ENCODE data around the gene PTPRD. TPM values are rescaled to one million over a fixed set of nuclear protein-coding genes. Genes with fewer than 3 reads are reported as not detected.

PTPRD gene
- total RNA-seq, 1 donor, result 26.3 TPM

DNA sequence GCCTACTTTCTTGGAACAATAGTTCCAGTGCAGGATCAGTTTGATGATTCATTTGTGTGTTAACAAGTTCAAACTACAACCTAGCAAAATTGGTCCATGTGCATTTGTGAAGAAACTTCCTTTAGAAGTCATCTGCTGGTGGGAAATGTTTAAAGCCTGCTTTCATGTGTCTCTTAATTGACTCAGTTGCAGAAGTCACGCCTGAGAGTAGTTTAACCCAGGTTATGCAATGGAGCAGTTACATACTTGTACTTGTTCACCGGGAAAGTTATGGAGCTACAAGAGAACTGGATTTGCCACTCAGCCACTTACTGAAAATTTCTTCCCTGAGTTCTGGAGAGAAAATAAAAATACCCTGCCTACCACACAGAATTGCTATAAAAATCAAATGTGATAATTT is 1397.8 kb downstream of the PTPRD start:
- no peak for DNase-seq (ENCODE audit: low read depth)
- no peak overlapping the region for H3K4me3 ChIP-seq (ENCODE audit: low read depth, low read length)
- TF ChIP-seq CTCF (IDR thresholded peaks at IDR 0.05; ENCODE audit: insufficient read depth, low read depth, low read length), result no peak

DNA sequence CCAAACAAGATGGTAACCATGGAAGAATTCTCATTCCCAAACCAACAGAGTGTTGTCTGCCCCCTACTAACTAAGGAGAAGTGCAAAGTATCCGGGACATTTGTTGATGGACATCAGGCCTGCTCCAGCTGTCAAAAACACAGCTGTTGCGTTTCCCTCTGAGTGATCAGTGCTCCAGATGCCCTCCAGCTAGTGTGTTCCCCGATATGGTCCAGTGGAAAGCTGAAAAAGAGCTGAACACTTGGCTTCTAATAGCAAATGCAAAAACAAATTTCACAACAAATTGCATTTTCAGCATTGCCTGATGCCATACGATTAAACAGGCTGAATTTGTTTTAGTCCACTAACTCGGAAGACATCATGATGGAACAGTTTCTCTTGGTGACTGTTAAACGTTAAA is 1398.7 kb downstream of the PTPRD start:
- no peak for TF ChIP-seq CTCF (IDR thresholded peaks at IDR 0.05; ENCODE audit: insufficient read depth, low read depth, low read length)
- DNase-seq (ENCODE audit: low read depth), result no peak
- no peak overlapping the region for H3K4me3 ChIP-seq (ENCODE audit: low read depth, low read length)

- no peak overlapping the region for H3K4me3 ChIP-seq (ENCODE audit: low read depth, low read length)
- no peak for DNase-seq (ENCODE audit: low read depth)
- TF ChIP-seq CTCF (IDR thresholded peaks at IDR 0.05; ENCODE audit: insufficient read depth, low read depth, low read length), result no peak
Observed at GRCh38 chr9:9212963-9213362, 1399.8 kb downstream of the PTPRD start.

DNA sequence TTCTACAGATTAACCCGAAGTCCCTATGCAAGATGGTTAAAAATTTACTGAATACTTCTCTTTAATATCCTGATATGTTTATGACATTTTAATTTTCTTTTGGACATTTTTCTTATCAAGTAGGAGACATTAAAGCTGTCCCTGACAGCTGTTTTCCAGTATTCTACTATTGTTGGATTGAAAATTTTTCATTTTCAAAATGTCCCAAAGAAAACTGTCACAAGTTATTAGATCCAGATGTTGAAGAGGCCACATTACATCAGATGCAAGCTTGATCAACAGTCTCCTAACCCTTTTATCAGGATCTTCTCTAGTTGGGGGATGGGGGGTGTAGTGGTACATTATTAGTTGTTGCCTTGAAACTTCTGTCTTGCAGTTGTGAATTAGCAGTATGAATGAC is 1410.5 kb downstream of the PTPRD start:
- TF ChIP-seq CTCF (IDR thresholded peaks at IDR 0.05; ENCODE audit: insufficient read depth, low read depth, low read length), result no peak
- no peak for DNase-seq (ENCODE audit: low read depth)
- no peak overlapping the region for H3K4me3 ChIP-seq (ENCODE audit: low read depth, low read length)

GRCh38 chr9:9186086-9186485 is 1426.7 kb downstream of the PTPRD start:
- no peak for TF ChIP-seq CTCF (IDR thresholded peaks at IDR 0.05; ENCODE audit: insufficient read depth, low read depth, low read length)
- DNase-seq (ENCODE audit: low read depth), result no peak

GRCh38 chr9:9182431-9182830 is 1430.4 kb downstream of the PTPRD start:
- no peak overlapping the region for H3K4me3 ChIP-seq (ENCODE audit: low read depth, low read length)
- DNase-seq (ENCODE audit: low read depth), result no peak
- TF ChIP-seq CTCF (IDR thresholded peaks at IDR 0.05; ENCODE audit: insufficient read depth, low read depth, low read length), result no peak

More at GRCh38 chr9:9186086-9186485, 1426.7 kb downstream of the PTPRD start:
- no peak overlapping the region for H3K4me3 ChIP-seq (ENCODE audit: low read depth, low read length)

DNA sequence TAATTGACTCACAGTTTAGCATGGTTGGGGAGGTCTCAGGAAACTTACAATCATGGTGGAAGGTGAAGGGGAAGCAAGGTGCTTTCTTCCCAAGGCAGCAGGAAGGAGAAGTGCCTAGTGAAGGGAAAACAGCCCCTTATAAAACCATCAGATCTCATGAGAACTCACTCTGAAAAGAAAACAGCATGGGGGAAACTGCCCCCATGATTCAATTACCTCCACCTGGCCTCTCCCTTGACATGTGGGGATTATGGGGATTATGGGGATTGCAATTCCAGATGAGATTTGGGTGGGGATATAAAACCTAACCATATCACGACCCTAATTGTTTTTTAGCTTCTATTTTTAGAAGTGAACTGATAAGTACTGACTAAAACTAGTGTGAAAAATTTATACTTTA is 1435.7 kb downstream of the PTPRD start:
- H3K4me3 ChIP-seq (ENCODE audit: low read depth, low read length), result no peak overlapping the region
- DNase-seq (ENCODE audit: low read depth), result no peak
- TF ChIP-seq CTCF (IDR thresholded peaks at IDR 0.05; ENCODE audit: insufficient read depth, low read depth, low read length), result no peak

Measured in fibroblast of villous mesenchyme (primary cell).